ENCODE results near the gene LUC7L2. TPM values are rescaled to one million over a fixed set of nuclear protein-coding genes. Genes with fewer than 3 reads are reported as not detected.
"Not testable (repeated sequence)": the region's sequence is repeated elsewhere in the genome, so short reads cannot be mapped to it uniquely, and the experiment has no call there.

LUC7L2 gene
- total RNA-seq, 1 donor, result 48.9 TPM

GRCh38 chr7:139351027-139351426 is 8.7 kb upstream of the LUC7L2 start:
- no peak overlapping the region for H2AFZ ChIP-seq (ENCODE audit: low read length)
- peaks cover 6% of the 10 kb centered on the region for H3K36me3 ChIP-seq (ENCODE audit: insufficient read depth, low read length)
- TF ChIP-seq CTCF (IDR thresholded peaks at IDR 0.05; ENCODE audit: extremely low read depth, low read depth, low read length), result no peak
- no peaks in the 10 kb centered on the region for H4K20me1 ChIP-seq (ENCODE audit: insufficient read depth, low read length)
- H3K4me1 ChIP-seq (ENCODE audit: insufficient read depth, low read length), result no peaks in the 10 kb centered on the region
- peak; percentile 32 for DNase-seq (ENCODE audit: insufficient read length, low spot score, missing footprints)
- no peaks in the 10 kb centered on the region for H3K79me2 ChIP-seq (ENCODE audit: insufficient read depth, low read length)
- no peak overlapping the region for H3K4me2 ChIP-seq (ENCODE audit: insufficient read depth, low read length)
- no peak overlapping the region for H3K27ac ChIP-seq (ENCODE audit: low read depth, low read length)
- H3K27me3 ChIP-seq (ENCODE audit: insufficient read depth, low read length), result no peaks in the 10 kb centered on the region
- no peaks in the 10 kb centered on the region for H3K9me3 ChIP-seq (ENCODE audit: low read depth, low read length)
- no peak overlapping the region for H3K4me3 ChIP-seq (ENCODE audit: insufficient read depth, low read length)

- Histone ChIP-seq H3K9me3 (ENCODE audit: low read depth, low read length) (no peaks in the 10 kb centered on the region), H3K36me3 (ENCODE audit: insufficient read depth, low read length) (no peaks in the 10 kb centered on the region), H3K27ac (ENCODE audit: low read depth, low read length) (no peak overlapping the region), H3K4me2 (ENCODE audit: insufficient read depth, low read length) (no peak overlapping the region), H3K4me3 (ENCODE audit: insufficient read depth, low read length) (no peak overlapping the region), H3K27me3 (ENCODE audit: insufficient read depth, low read length) (no peaks in the 10 kb centered on the region), H4K20me1 (ENCODE audit: insufficient read depth, low read length) (no peaks in the 10 kb centered on the region), H2AFZ (ENCODE audit: low read length) (no peak overlapping the region), H3K79me2 (ENCODE audit: insufficient read depth, low read length) (no peaks in the 10 kb centered on the region), H3K4me1 (ENCODE audit: insufficient read depth, low read length) (peaks cover 3% of the 10 kb centered on the region)
- no peak for TF ChIP-seq CTCF (IDR thresholded peaks at IDR 0.05; ENCODE audit: extremely low read depth, low read depth, low read length)
- DNase-seq (ENCODE audit: insufficient read length, low spot score, missing footprints), result no peak
These were observed 5.0 kb upstream of the LUC7L2 start for GRCh38 chr7:139354729-139355128.

DNA sequence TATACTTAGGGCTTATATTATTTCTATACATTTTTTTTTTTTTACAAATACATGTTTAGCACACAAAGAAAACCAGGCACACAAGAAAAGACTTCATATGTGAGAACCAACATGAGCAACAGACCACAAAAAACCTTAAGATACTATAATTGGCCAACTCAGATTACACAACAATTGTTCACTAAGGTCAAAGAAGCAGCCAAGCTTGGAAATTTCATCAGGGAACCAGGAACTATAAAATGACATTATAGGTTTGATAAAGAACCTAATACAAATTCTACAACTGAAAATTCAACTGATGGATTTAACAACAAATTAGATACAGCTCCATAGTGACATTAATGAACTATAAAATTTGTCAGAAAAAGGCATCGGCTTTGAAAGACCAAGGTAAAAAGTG is 4.4 kb upstream of the LUC7L2 start:
- Histone ChIP-seq H3K27me3 (ENCODE audit: insufficient read depth, low read length) (no peaks in the 10 kb centered on the region), H4K20me1 (ENCODE audit: insufficient read depth, low read length) (no peaks in the 10 kb centered on the region), H3K79me2 (ENCODE audit: insufficient read depth, low read length) (peaks cover 5% of the 10 kb centered on the region), H2AFZ (ENCODE audit: low read length) (no peak overlapping the region), H3K4me3 (ENCODE audit: insufficient read depth, low read length) (no peak overlapping the region), H3K9me3 (ENCODE audit: low read depth, low read length) (no peaks in the 10 kb centered on the region), H3K4me2 (ENCODE audit: insufficient read depth, low read length) (no peak overlapping the region), H3K36me3 (ENCODE audit: insufficient read depth, low read length) (no peaks in the 10 kb centered on the region), H3K4me1 (ENCODE audit: insufficient read depth, low read length) (peaks cover 3% of the 10 kb centered on the region), H3K27ac (ENCODE audit: low read depth, low read length) (no peak overlapping the region)
- TF ChIP-seq CTCF (IDR thresholded peaks at IDR 0.05; ENCODE audit: extremely low read depth, low read depth, low read length), result no peak
- peak; percentile 72 for DNase-seq (ENCODE audit: insufficient read length, low spot score, missing footprints)

DNA sequence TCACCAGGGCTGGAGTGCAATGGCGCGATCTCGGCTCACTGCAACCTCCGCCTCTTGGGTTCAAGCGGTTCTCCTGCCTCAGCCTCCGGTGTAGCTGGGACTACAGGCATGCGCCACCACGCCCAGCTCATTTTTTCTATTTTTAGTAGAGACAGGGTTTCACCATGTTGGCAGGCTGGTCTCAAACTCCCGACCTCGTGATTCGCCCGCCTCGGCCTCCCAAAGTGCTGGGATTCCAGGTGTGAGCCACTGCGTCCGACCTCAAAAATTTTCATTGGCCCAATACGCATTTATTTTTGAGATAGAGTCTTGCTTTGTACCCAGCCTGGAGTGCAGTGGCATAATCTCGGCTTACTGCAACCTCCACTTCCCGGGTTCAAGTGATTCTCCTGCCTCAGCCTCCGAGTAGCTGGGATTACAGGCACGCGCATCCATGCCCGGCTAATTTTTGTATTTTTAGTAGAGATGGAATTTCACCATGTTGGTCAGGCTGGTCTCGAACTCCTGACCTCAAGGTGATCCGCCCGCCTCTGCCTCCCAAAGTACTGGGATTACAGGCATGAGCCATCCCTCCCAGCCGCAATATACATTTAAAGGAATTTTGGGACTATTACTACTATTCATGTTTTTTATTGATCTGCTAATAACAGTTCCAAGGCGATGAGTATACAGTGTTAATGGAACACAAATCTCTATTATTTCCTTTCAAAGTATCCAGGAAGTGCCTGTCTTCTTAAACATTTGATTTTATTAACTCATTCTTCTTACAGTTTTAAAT is 1.8 kb upstream of the LUC7L2 start:
- H3K27me3 ChIP-seq (ENCODE audit: insufficient read depth, low read length); H3K36me3 ChIP-seq (ENCODE audit: insufficient read depth, low read length); DNase-seq (ENCODE audit: insufficient read length, low spot score, missing footprints); H3K9me3 ChIP-seq (ENCODE audit: low read depth, low read length): not testable (repeated sequence)
- peaks cover 31% of the 10 kb centered on the region for H3K79me2 ChIP-seq (ENCODE audit: insufficient read depth, low read length)
- peaks cover 22% of the 10 kb centered on the region for H3K4me1 ChIP-seq (ENCODE audit: insufficient read depth, low read length)
- H2AFZ ChIP-seq (ENCODE audit: low read length), result peak overlapping the region; percentile 98
- peak overlapping the region; percentile 97 for H3K27ac ChIP-seq (ENCODE audit: low read depth, low read length)
- peak overlapping the region; percentile 86 for H3K4me2 ChIP-seq (ENCODE audit: insufficient read depth, low read length)
- peak overlapping the region; percentile 97 for H3K4me3 ChIP-seq (ENCODE audit: insufficient read depth, low read length)
- peaks cover 22% of the 10 kb centered on the region for H4K20me1 ChIP-seq (ENCODE audit: insufficient read depth, low read length)

Data from osteoblast (primary cell).